ENCODE data around the gene SCAF11. TPM values are rescaled to one million over a fixed set of nuclear protein-coding genes. Genes with fewer than 3 reads are reported as not detected.

The SCAF11 gene
- polyA plus RNA-seq, 1 donor from 2014 or later, result 20.4 TPM

DNA sequence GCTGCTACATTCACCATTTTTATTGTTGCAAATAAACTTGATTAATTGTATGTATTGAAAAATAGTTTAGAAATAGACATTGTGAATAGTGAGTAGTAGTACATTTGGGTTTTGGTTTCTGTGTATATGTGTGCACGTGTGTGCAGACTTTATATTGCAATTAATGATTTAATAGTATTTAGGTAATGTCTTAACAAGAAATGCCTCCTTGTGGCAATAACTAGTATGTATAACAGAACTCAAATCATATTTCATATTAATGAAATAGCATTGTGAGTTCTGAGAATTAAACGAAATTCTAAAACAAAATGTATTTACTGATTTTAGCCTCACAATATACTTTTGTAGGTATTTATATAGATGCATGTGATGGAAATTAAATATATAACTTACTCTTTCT is 100.1 kb downstream of the SCAF11 start:
- Histone ChIP-seq H3K36me3 (ENCODE audit: insufficient read depth, low read length) (peaks cover 6% of the 10 kb centered on the region), H3K27ac (ENCODE audit: low read length) (no peak overlapping the region), H3K27me3 (ENCODE audit: insufficient read depth, low read depth, low read length) (no peaks in the 10 kb centered on the region), H4K20me1 (ENCODE audit: insufficient read depth) (no peaks in the 10 kb centered on the region), H3K9me3 (ENCODE audit: low read length) (no peaks in the 10 kb centered on the region), H3K4me2 (ENCODE audit: low read length) (no peak overlapping the region), H2AFZ (ENCODE audit: low read depth, low read length) (no peak overlapping the region), H3K79me2 (replicated peaks; ENCODE audit: insufficient read depth, low read length) (no peaks in the 10 kb centered on the region), H3K9me2 (ENCODE audit: insufficient read depth, low read length) (no peaks in the 10 kb centered on the region), H3K9ac (ENCODE audit: low read length) (no peak overlapping the region), H3K4me3 (ENCODE audit: low read length) (no peak overlapping the region), H3F3A (ENCODE audit: insufficient read depth, low read length, poor library complexity, severe bottlenecking) (no peaks in the 10 kb centered on the region)
- TF ChIP-seq RAD21 (conservative IDR thresholded peaks at IDR 0.05) (no peak), POLR2AphosphoS5 (IDR thresholded peaks at IDR 0.05) (no peak), EZH2 (IDR thresholded peaks at IDR 0.05; ENCODE audit: borderline replicate concordance, insufficient read depth, low read length, poor library complexity, severe bottlenecking) (no peak), EP300 (conservative IDR thresholded peaks at IDR 0.05; ENCODE audit: poor library complexity, severe bottlenecking) (no peak), MXI1 (conservative IDR thresholded peaks at IDR 0.05; ENCODE audit: poor library complexity, severe bottlenecking) (no peak), SMC3 (conservative IDR thresholded peaks at IDR 0.05; ENCODE audit: poor library complexity) (no peak), TAF1 (IDR thresholded peaks at IDR 0.05; ENCODE audit: low read depth) (no peak)
- TF ChIP-seq, protein P1, sequence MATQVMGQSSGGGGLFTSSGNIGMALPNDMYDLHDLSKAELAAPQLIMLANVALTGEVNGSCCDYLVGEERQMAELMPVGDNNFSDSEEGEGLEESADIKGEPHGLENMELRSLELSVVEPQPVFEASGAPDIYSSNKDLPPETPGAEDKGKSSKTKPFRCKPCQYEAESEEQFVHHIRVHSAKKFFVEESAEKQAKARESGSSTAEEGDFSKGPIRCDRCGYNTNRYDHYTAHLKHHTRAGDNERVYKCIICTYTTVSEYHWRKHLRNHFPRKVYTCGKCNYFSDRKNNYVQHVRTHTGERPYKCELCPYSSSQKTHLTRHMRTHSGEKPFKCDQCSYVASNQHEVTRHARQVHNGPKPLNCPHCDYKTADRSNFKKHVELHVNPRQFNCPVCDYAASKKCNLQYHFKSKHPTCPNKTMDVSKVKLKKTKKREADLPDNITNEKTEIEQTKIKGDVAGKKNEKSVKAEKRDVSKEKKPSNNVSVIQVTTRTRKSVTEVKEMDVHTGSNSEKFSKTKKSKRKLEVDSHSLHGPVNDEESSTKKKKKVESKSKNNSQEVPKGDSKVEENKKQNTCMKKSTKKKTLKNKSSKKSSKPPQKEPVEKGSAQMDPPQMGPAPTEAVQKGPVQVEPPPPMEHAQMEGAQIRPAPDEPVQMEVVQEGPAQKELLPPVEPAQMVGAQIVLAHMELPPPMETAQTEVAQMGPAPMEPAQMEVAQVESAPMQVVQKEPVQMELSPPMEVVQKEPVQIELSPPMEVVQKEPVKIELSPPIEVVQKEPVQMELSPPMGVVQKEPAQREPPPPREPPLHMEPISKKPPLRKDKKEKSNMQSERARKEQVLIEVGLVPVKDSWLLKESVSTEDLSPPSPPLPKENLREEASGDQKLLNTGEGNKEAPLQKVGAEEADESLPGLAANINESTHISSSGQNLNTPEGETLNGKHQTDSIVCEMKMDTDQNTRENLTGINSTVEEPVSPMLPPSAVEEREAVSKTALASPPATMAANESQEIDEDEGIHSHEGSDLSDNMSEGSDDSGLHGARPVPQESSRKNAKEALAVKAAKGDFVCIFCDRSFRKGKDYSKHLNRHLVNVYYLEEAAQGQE (IDR thresholded peaks at IDR 0.05; ENCODE audit: borderline replicate concordance), result no peak
- TF ChIP-seq, protein P2, sequence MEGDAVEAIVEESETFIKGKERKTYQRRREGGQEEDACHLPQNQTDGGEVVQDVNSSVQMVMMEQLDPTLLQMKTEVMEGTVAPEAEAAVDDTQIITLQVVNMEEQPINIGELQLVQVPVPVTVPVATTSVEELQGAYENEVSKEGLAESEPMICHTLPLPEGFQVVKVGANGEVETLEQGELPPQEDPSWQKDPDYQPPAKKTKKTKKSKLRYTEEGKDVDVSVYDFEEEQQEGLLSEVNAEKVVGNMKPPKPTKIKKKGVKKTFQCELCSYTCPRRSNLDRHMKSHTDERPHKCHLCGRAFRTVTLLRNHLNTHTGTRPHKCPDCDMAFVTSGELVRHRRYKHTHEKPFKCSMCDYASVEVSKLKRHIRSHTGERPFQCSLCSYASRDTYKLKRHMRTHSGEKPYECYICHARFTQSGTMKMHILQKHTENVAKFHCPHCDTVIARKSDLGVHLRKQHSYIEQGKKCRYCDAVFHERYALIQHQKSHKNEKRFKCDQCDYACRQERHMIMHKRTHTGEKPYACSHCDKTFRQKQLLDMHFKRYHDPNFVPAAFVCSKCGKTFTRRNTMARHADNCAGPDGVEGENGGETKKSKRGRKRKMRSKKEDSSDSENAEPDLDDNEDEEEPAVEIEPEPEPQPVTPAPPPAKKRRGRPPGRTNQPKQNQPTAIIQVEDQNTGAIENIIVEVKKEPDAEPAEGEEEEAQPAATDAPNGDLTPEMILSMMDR (IDR thresholded peaks at IDR 0.05; ENCODE audit: poor library complexity, severe bottlenecking), result no peak

DNA sequence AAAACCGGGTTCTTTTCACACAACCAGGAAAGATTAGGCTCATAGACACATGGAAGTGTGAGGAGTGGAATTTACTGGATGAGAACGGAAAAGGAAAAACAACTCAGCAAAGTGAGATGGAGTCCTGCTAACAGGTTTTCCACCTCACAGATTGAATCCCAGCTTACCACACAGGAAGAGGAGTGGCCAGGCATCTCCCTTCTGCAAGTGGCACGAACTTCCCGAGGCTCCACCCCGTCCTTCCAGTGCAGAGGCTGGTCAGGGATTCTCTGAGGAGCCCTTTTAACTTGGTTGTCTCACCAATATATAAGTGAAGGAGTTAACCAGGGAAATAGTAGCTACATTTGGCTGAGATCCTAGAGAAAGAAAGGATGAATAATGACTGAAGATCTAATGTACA is 102.8 kb downstream of the SCAF11 start:
- H2AFZ ChIP-seq (ENCODE audit: low read depth, low read length), result no peak overlapping the region
- H3K9me2 ChIP-seq (ENCODE audit: insufficient read depth, low read length), result no peaks in the 10 kb centered on the region
- H3K79me2 ChIP-seq (replicated peaks; ENCODE audit: insufficient read depth, low read length), result no peaks in the 10 kb centered on the region
- no peak overlapping the region for H3K9ac ChIP-seq (ENCODE audit: low read length)
- H3K4me3 ChIP-seq (ENCODE audit: low read length), result no peak overlapping the region
- H3K36me3 ChIP-seq (ENCODE audit: insufficient read depth, low read length), result no peaks in the 10 kb centered on the region
- no peaks in the 10 kb centered on the region for H4K20me1 ChIP-seq (ENCODE audit: insufficient read depth)
- H3K4me2 ChIP-seq (ENCODE audit: low read length), result no peak overlapping the region
- H3F3A ChIP-seq (ENCODE audit: insufficient read depth, low read length, poor library complexity, severe bottlenecking), result no peaks in the 10 kb centered on the region
- H3K27ac ChIP-seq (ENCODE audit: low read length), result no peak overlapping the region
- H3K9me3 ChIP-seq (ENCODE audit: low read length), result no peaks in the 10 kb centered on the region
- no peaks in the 10 kb centered on the region for H3K27me3 ChIP-seq (ENCODE audit: insufficient read depth, low read depth, low read length)
- TF ChIP-seq POLR2AphosphoS5 (IDR thresholded peaks at IDR 0.05) (no peak), SMC3 (conservative IDR thresholded peaks at IDR 0.05; ENCODE audit: poor library complexity) (no peak), EP300 (conservative IDR thresholded peaks at IDR 0.05; ENCODE audit: poor library complexity, severe bottlenecking) (no peak), EZH2 (IDR thresholded peaks at IDR 0.05; ENCODE audit: borderline replicate concordance, insufficient read depth, low read length, poor library complexity, severe bottlenecking) (no peak), RAD21 (conservative IDR thresholded peaks at IDR 0.05) (no peak), MXI1 (conservative IDR thresholded peaks at IDR 0.05; ENCODE audit: poor library complexity, severe bottlenecking) (no peak)
- TF ChIP-seq, protein P2 (IDR thresholded peaks at IDR 0.05; ENCODE audit: poor library complexity, severe bottlenecking), result no peak

All from neural cell (in vitro differentiated cells).